Gastrocnemius medialis (tissue), 4 donors: ENCODE data around the gene ZNF514.
"Not testable (repeated sequence)": the region's sequence is repeated elsewhere in the genome, so short reads cannot be mapped to it uniquely, and the experiment has no call there.

ENCODE experiments used
- CTCF ChIP-seq, 5 experiments: fragments of 450-650 bp in 3 of 5; fragments of 200-600 bp in 2 of 5; sonication (generic) in 2 of 5; IDR thresholded peaks in 4 of 5; conservative IDR thresholded peaks in 1 of 5; 1 replicate in 4 of 5; 2 replicates in 1 of 5; pipeline ENCODE4 v1.5.1; 2016 to 2019; ENCODE audit warnings: antibody characterized with exemption in 5 of 5, mild to moderate bottlenecking in 3 of 5, moderate library complexity in 3 of 5
- POLR2A ChIP-seq, 2 donors: fragments of 450-650 bp; IDR thresholded peaks; one replicate each; pipeline ENCODE4 v1.6.1; 2017; ENCODE audit warnings: antibody characterized with exemption in 2 of 2, mild to moderate bottlenecking in 2 of 2, moderate library complexity in 2 of 2

- not testable (repeated sequence) for TF ChIP-seq POLR2A (IDR thresholded peaks at IDR 0.05)
- TF ChIP-seq CTCF (IDR thresholded peaks at IDR 0.05 in 4 of 5, conservative IDR thresholded peaks at IDR 0.05 in 1 of 5): peak in 4 of 5 experiments; percentile 35 to 61 (median 45)
Measured at GRCh38 chr2:95192956-95193355, 33.3 kb upstream of the ZNF514 start.
